Measurements from ENCODE around the gene TBC1D5.

DNA sequence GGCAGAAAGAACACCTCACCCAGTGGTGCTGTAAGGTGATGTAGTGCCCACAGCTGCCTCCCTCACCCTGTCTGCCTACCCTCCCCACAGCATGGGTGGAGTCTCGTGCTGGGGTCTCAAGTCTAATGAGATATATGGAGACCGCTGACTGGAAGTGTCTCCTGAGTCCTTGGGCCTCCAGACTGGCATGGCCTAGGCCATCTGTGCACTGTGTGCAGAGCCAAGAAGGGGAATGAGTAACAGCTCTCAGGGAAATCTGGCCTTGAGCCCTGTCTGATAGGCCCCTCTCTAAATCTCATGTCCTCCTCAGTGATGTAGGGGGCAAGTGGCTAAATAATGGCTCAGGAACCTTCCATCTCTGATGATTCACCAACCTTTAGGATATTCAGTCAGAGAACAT is 580.3 kb downstream of the TBC1D5 start:
- TF ChIP-seq RAD21 (IDR thresholded peaks at IDR 0.05; ENCODE audit: low read depth) (no peak), POLR2A (IDR thresholded peaks at IDR 0.05; ENCODE audit: borderline replicate concordance, extremely low read depth, insufficient read depth, insufficient read length) (no peak), SIN3A (IDR thresholded peaks at IDR 0.05; ENCODE audit: low read depth) (no peak), POLR2AphosphoS5 (IDR thresholded peaks at IDR 0.05; ENCODE audit: low read depth, low read length) (no peak), ZNF274 (IDR thresholded peaks at IDR 0.05; ENCODE audit: low read depth, low read length) (no peak), EZH2 (IDR thresholded peaks at IDR 0.05) (no peak), FOSL1 (IDR thresholded peaks at IDR 0.05; ENCODE audit: low read depth) (no peak), CEBPB (IDR thresholded peaks at IDR 0.05; ENCODE audit: low read depth) (no peak), ZFX (IDR thresholded peaks at IDR 0.05) (no peak)
- TF ChIP-seq, protein P1, sequence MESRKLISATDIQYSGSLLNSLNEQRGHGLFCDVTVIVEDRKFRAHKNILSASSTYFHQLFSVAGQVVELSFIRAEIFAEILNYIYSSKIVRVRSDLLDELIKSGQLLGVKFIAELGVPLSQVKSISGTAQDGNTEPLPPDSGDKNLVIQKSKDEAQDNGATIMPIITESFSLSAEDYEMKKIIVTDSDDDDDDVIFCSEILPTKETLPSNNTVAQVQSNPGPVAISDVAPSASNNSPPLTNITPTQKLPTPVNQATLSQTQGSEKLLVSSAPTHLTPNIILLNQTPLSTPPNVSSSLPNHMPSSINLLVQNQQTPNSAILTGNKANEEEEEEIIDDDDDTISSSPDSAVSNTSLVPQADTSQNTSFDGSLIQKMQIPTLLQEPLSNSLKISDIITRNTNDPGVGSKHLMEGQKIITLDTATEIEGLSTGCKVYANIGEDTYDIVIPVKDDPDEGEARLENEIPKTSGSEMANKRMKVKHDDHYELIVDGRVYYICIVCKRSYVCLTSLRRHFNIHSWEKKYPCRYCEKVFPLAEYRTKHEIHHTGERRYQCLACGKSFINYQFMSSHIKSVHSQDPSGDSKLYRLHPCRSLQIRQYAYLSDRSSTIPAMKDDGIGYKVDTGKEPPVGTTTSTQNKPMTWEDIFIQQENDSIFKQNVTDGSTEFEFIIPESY (IDR thresholded peaks at IDR 0.05; ENCODE audit: extremely low read depth, insufficient replicate concordance, low read length): no peak
- TF ChIP-seq, protein P2, sequence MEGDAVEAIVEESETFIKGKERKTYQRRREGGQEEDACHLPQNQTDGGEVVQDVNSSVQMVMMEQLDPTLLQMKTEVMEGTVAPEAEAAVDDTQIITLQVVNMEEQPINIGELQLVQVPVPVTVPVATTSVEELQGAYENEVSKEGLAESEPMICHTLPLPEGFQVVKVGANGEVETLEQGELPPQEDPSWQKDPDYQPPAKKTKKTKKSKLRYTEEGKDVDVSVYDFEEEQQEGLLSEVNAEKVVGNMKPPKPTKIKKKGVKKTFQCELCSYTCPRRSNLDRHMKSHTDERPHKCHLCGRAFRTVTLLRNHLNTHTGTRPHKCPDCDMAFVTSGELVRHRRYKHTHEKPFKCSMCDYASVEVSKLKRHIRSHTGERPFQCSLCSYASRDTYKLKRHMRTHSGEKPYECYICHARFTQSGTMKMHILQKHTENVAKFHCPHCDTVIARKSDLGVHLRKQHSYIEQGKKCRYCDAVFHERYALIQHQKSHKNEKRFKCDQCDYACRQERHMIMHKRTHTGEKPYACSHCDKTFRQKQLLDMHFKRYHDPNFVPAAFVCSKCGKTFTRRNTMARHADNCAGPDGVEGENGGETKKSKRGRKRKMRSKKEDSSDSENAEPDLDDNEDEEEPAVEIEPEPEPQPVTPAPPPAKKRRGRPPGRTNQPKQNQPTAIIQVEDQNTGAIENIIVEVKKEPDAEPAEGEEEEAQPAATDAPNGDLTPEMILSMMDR (IDR thresholded peaks at IDR 0.05 in 2 of 3, conservative IDR thresholded peaks at IDR 0.05 in 1 of 3; ENCODE audit: borderline replicate concordance in 1 of 3, insufficient read depth in 1 of 3, low read depth in 2 of 3, low read length in 2 of 3): no peak

Measured in HCT116 (cell line).